ENCODE results near the gene RPUSD4. TPM values are rescaled to one million over a fixed set of nuclear protein-coding genes. Genes with fewer than 3 reads are reported as not detected.
"Not testable (repeated sequence)": the region's sequence is repeated elsewhere in the genome, so short reads cannot be mapped to it uniquely, and the experiment has no call there.

Gene RPUSD4
- total RNA-seq, 1 experiment from 2014 or later = 39.7 TPM

GRCh38 chr11:126257144-126257543 is 45.7 kb upstream of the RPUSD4 start:
- no peak for TF ChIP-seq EZH2phosphoT487 (IDR thresholded peaks at IDR 0.05; ENCODE audit: borderline replicate concordance, low read length)
- no peak for TF ChIP-seq CTCF (conservative IDR thresholded peaks at IDR 0.05; ENCODE audit: low read depth, low read length)
- no peak for TF ChIP-seq EZH2 (IDR thresholded peaks at IDR 0.05; ENCODE audit: low read length, unreplicated experiment)
- Histone ChIP-seq H3K9ac (ENCODE audit: low read length) (no peak overlapping the region), H3F3A (ENCODE audit: low read length, unreplicated experiment) (peaks cover 5% of the 10 kb centered on the region), H4K20me1 (ENCODE audit: low read length) (no peaks in the 10 kb centered on the region), H3K4me2 (ENCODE audit: low read length) (no peak overlapping the region), H3K9me2 (replicated peaks; ENCODE audit: low read length) (no peaks in the 10 kb centered on the region), H3K36me3 (ENCODE audit: low read depth, low read length) (peaks cover 25% of the 10 kb centered on the region), H3K4me3 (ENCODE audit: low read length) (no peak overlapping the region), H3K27ac (ENCODE audit: low read length) (no peak overlapping the region), H3K9me3 (ENCODE audit: low read length) (no peaks in the 10 kb centered on the region), H2AFZ (ENCODE audit: low read length) (no peak overlapping the region), H3K27me3 (ENCODE audit: low read length) (no peaks in the 10 kb centered on the region), H3K79me2 (ENCODE audit: low read length) (no peaks in the 10 kb centered on the region), H3K4me1 (ENCODE audit: insufficient read depth, low read length) (no peaks in the 10 kb centered on the region)
- DNase-seq (no peak), ATAC-seq (no peak)
- intact Hi-C loops (cut with micrococcal nuclease) = no loop called here
- ChIA-PET POLR2A (ENCODE audit: unreplicated experiment) (no interaction called here), CTCF (no interaction called here)
- BruUV-seq (replicated peaks) = no TSS peak

- no peak overlapping the region for H2AFZ ChIP-seq (ENCODE audit: low read length)
- no peaks in the 10 kb centered on the region for H3K9me2 ChIP-seq (replicated peaks; ENCODE audit: low read length)
- peaks cover 21% of the 10 kb centered on the region for H3K36me3 ChIP-seq (ENCODE audit: low read depth, low read length)
- no peak for TF ChIP-seq EZH2 (IDR thresholded peaks at IDR 0.05; ENCODE audit: low read length, unreplicated experiment)
- no peak for TF ChIP-seq EZH2phosphoT487 (IDR thresholded peaks at IDR 0.05; ENCODE audit: borderline replicate concordance, low read length)
- no peak for TF ChIP-seq CTCF (conservative IDR thresholded peaks at IDR 0.05; ENCODE audit: low read depth, low read length)
- H3K27me3 ChIP-seq (ENCODE audit: low read length) = no peaks in the 10 kb centered on the region
- BruUV-seq (replicated peaks) = no TSS peak
- no peak for ATAC-seq
- H3K27ac ChIP-seq (ENCODE audit: low read length) = no peak overlapping the region
- H3K4me2 ChIP-seq (ENCODE audit: low read length) = no peak overlapping the region
- H3K9ac ChIP-seq (ENCODE audit: low read length) = no peak overlapping the region
- CTCF ChIA-PET = no interaction called here
- intact Hi-C loops (cut with micrococcal nuclease) = no loop called here
- POLR2A ChIA-PET (ENCODE audit: unreplicated experiment) = interaction anchor here (0.6 kb wide), 1 partner anchor 44 kb away, joined by 3 read pairs; the partner anchor contains the start of gene FAM118B
- H3K4me1 ChIP-seq (ENCODE audit: insufficient read depth, low read length) = no peaks in the 10 kb centered on the region
- H3F3A ChIP-seq (ENCODE audit: low read length, unreplicated experiment) = peaks cover 5% of the 10 kb centered on the region
- no peaks in the 10 kb centered on the region for H3K79me2 ChIP-seq (ENCODE audit: low read length)
- no peak overlapping the region for H3K4me3 ChIP-seq (ENCODE audit: low read length)
- DNase-seq = no peak
- no peaks in the 10 kb centered on the region for H3K9me3 ChIP-seq (ENCODE audit: low read length)
- no peaks in the 10 kb centered on the region for H4K20me1 ChIP-seq (ENCODE audit: low read length)
Observed at GRCh38 chr11:126256216-126256615, 44.8 kb upstream of the RPUSD4 start.

- H3K9me2 ChIP-seq (replicated peaks; ENCODE audit: low read length); H3K9ac ChIP-seq (ENCODE audit: low read length); DNase-seq; CTCF ChIA-PET; H3F3A ChIP-seq (ENCODE audit: low read length, unreplicated experiment); H3K27ac ChIP-seq (ENCODE audit: low read length); H3K4me2 ChIP-seq (ENCODE audit: low read length); H3K4me1 ChIP-seq (ENCODE audit: insufficient read depth, low read length); BruUV-seq (replicated peaks); ATAC-seq; H3K4me3 ChIP-seq (ENCODE audit: low read length); H4K20me1 ChIP-seq (ENCODE audit: low read length); H3K9me3 ChIP-seq (ENCODE audit: low read length); H3K79me2 ChIP-seq (ENCODE audit: low read length); H2AFZ ChIP-seq (ENCODE audit: low read length); intact Hi-C loops (cut with micrococcal nuclease); H3K27me3 ChIP-seq (ENCODE audit: low read length): not testable (repeated sequence)
- POLR2A ChIA-PET (ENCODE audit: unreplicated experiment) = interaction anchor here (0.6 kb wide), 1 partner anchor 44 kb away, joined by 3 read pairs; the partner anchor contains the start of gene FAM118B
- H3K36me3 ChIP-seq (ENCODE audit: low read depth, low read length) = peaks cover 23% of the 10 kb centered on the region
Observed at GRCh38 chr11:126255507-126255906, 44.1 kb upstream of the RPUSD4 start.

Data from PC-3 (cell line).